ENCODE measurements around the gene EEF1AKMT2. TPM values are rescaled to one million over a fixed set of nuclear protein-coding genes. Genes with fewer than 3 reads are reported as not detected.
A peak's percentile ranks its signal among the peaks of the same experiment; 100 is the strongest.
"Not testable (repeated sequence)": the region's sequence is repeated elsewhere in the genome, so short reads cannot be mapped to it uniquely, and the experiment has no call there.

Gene EEF1AKMT2
- total RNA-seq, 1 donor from 2014 or later: 17.9 TPM

- TF ChIP-seq POLR2A (IDR thresholded peaks at IDR 0.05): no peak
- TF ChIP-seq POLR2AphosphoS5 (IDR thresholded peaks at IDR 0.05; ENCODE audit: insufficient read depth in 1 of 2, low read depth in 1 of 2): no peak
- TF ChIP-seq CTCF (IDR thresholded peaks at IDR 0.05): no peak
- no peak overlapping the region for H3K4me3 ChIP-seq
- no peaks in the 10 kb centered on the region for H3K27me3 ChIP-seq
- intact Hi-C loops (cut with DNase I): loop anchor here (10.0 kb wide), 1 partner anchor 295 kb away; no protein-coding TSS in a partner anchor
- no peaks in the 10 kb centered on the region for H3K4me1 ChIP-seq
- H3K9me3 ChIP-seq: no peaks in the 10 kb centered on the region
- H3K36me3 ChIP-seq: peaks cover 0 to 71% of the 10 kb centered on the region in 2 donors
- H3K27ac ChIP-seq: no peak overlapping the region
- no peak for DNase-seq (ENCODE audit: extremely low spot score in 2 of 2)
Observed at GRCh38 chr10:124829447-124830115, 37.9 kb upstream of the EEF1AKMT2 start.

- Histone ChIP-seq H3K36me3 (peaks cover 0 to 53% of the 10 kb centered on the region in 2 donors), H3K4me3 (no peak overlapping the region), H3K9me3 (no peaks in the 10 kb centered on the region), H3K4me1 (no peaks in the 10 kb centered on the region), H3K27ac (no peak overlapping the region), H3K27me3 (no peaks in the 10 kb centered on the region)
- no peak for DNase-seq (ENCODE audit: extremely low spot score in 2 of 2)
- intact Hi-C loops (cut with DNase I): loop anchor here (10.0 kb wide), 1 partner anchor 293 kb away; no protein-coding TSS in a partner anchor
- TF ChIP-seq POLR2A (IDR thresholded peaks at IDR 0.05) (no peak), CTCF (IDR thresholded peaks at IDR 0.05) (peak in 1 of 3 experiments; percentile 21), POLR2AphosphoS5 (IDR thresholded peaks at IDR 0.05; ENCODE audit: insufficient read depth in 1 of 2, low read depth in 1 of 2) (no peak)
Observed at GRCh38 chr10:124827474-124827873, 35.8 kb upstream of the EEF1AKMT2 start.

GRCh38 chr10:124826262-124826661, 34.6 kb upstream of the EEF1AKMT2 start:
- H3K4me1 ChIP-seq: no peaks in the 10 kb centered on the region
- no peaks in the 10 kb centered on the region for H3K9me3 ChIP-seq
- H3K27me3 ChIP-seq: no peaks in the 10 kb centered on the region
- DNase-seq (ENCODE audit: extremely low spot score in 2 of 2): no peak
- intact Hi-C loops (cut with DNase I): loop anchor here (10.0 kb wide), 1 partner anchor 291 kb away; no protein-coding TSS in a partner anchor
- no peak overlapping the region for H3K4me3 ChIP-seq
- TF ChIP-seq POLR2AphosphoS5 (IDR thresholded peaks at IDR 0.05; ENCODE audit: insufficient read depth in 1 of 2, low read depth in 1 of 2): no peak
- TF ChIP-seq POLR2A (IDR thresholded peaks at IDR 0.05): no peak
- no peak for TF ChIP-seq CTCF (IDR thresholded peaks at IDR 0.05)
- H3K36me3 ChIP-seq: peaks cover 0 to 46% of the 10 kb centered on the region in 2 donors
- H3K27ac ChIP-seq: no peak overlapping the region

GRCh38 chr10:124825702-124826101, 34.0 kb upstream of the EEF1AKMT2 start:
- Histone ChIP-seq H3K9me3 (no peaks in the 10 kb centered on the region), H3K4me3 (no peak overlapping the region), H3K4me1 (no peaks in the 10 kb centered on the region), H3K36me3 (peaks cover 0 to 41% of the 10 kb centered on the region in 2 donors), H3K27ac (no peak overlapping the region), H3K27me3 (no peaks in the 10 kb centered on the region)
- intact Hi-C loops (cut with DNase I): loop anchor here (10.0 kb wide), 1 partner anchor 291 kb away; no protein-coding TSS in a partner anchor
- no peak for TF ChIP-seq POLR2A (IDR thresholded peaks at IDR 0.05)
- TF ChIP-seq POLR2AphosphoS5 (IDR thresholded peaks at IDR 0.05; ENCODE audit: insufficient read depth in 1 of 2, low read depth in 1 of 2): no peak
- TF ChIP-seq CTCF (IDR thresholded peaks at IDR 0.05): no peak
- DNase-seq (ENCODE audit: extremely low spot score in 2 of 2): no peak

GRCh38 chr10:124824932-124825331, 33.2 kb upstream of the EEF1AKMT2 start:
- H3K27ac ChIP-seq; H3K27me3 ChIP-seq; DNase-seq (ENCODE audit: extremely low spot score in 2 of 2); H3K4me3 ChIP-seq; H3K4me1 ChIP-seq; H3K9me3 ChIP-seq: not testable (repeated sequence)
- intact Hi-C loops (cut with DNase I): loop anchor here (10.0 kb wide), 1 partner anchor 290 kb away; no protein-coding TSS in a partner anchor
- H3K36me3 ChIP-seq: peaks cover 0 to 33% of the 10 kb centered on the region in 2 donors

Measured in vagina (tissue), 2 donors.